CD4-positive, alpha-beta T cell treated with Interferon alpha-2 for 1 hour (primary cell): ENCODE data around the gene ILK.

Experiments used
- DNase-seq, 2 donors: peaks; one replicate each; pipeline ENCODE4 v3.0.0-alpha.2; 2020 to 2022

The ILK gene

DNA sequence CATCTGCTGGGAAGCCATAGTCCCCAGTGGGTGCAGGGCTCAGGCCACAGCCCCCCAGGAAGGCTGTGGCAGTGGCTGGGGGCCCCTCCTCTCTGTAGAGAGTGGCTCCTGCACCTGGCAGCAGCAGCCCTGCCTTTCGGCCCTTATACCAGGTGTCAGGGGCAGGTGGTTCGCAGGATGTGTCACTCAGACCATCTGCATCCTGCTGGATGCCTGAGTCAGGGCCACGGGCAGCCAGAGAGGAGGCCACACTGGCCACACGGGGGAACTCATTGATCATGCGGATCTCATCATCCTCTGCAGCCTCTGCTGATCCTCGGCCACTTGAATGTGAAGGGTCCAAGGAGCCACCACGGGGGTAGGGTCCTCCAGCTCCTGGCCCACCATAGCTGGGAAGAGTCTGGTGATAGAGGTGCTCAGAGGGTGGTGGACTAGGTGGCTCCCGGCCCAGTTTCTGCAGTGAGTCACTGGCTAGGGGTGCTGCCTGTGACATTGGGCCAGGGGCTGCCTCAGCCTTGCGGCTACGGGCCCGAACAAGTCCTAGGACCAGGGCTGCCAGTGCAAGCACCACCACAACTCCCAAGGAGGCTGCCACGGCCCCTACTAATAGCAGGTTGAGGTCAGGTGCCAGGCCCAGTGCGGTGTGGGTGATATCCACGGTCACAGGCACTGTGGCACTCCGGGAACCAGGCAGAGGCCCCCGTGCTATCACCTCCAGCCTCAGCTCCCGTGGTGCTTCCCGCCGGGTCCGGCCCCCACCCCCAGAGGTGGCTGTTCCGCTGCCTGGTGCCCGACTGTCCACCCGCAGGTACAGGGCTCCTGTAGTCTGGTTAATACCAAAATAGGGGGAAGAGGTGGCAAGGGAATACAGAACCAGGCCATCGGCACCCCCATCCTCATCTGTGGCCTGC is 18.9 kb downstream of the ILK start:
- DNase-seq, result no peak

DNA sequence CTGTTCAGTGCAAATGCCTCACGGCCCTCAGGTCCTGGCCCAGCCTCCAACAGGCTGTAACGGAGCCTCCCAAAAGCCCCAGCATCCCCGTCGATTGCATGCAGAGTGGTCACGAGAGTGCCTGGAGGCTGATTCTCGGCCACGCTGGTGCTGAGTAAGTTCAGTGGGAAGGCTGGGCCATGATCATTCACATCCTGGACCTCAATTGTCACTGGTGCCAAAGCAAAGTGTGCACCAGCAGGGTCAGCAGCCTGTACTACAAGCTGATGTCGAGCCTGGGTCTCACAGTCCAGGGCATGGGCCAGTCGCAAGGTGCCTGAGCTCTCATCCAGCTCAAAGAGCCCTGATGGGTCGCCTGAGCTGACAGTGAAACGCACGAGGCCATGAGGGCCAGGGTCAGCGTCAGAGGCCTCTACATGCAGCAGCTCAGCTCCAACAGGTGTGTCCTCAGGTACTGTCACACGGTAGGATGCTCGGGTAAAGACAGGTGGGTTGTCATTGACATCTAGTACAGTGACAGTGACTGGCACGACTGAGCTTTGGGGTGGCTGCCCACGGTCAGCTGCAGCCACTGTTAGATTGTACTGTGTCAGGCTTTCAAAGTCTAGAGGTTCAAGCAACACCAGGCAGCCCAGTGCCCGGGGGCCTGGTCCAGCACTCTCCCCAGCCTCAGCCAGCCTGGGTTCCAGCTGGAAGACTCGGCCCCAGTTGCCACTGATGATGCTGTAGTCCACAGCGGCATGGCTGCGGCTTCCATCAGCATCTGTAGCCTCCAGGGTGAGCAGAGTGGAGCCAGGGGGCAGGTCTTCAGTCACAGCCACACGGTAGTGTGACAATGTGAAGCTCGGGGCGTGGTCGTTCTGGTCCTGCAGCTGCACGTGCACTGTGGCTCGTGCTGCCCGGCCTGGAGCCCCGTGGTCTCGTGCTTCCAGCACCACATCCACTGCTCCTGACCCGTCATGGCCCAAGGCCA is 20.1 kb downstream of the ILK start:
- no peak for DNase-seq

DNA sequence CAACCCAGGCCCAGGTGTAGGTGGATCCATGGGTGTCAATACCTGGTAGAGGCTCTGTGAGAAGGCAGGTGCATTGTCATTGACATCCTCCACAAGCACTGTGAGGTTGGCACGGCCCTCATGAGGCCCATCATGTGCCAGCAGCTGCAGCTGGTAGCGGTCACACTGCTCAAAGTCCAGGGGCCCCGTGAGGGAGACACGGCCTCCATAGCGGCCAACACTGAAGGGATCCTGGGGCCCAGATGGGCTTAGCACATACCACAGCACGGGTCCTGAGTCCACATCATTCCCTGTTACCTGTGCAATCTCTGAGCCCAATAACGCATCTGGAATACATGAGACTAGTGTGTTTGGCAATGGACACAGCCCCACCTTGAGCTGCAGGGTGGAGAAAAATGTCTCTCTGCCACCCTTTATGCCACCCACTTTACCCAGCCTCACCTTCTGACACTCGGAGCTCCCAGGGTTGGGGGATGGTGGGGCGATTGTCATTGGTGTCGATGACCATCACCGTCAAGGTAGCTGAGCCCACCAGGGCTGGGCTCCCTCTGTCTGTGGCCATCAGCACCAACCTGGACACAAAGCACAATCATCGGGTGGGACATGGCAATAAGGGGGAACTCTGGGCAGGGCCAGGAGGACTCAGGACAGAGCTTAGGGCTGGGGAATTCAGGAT is 21.7 kb downstream of the ILK start:
- no peak for DNase-seq

DNA sequence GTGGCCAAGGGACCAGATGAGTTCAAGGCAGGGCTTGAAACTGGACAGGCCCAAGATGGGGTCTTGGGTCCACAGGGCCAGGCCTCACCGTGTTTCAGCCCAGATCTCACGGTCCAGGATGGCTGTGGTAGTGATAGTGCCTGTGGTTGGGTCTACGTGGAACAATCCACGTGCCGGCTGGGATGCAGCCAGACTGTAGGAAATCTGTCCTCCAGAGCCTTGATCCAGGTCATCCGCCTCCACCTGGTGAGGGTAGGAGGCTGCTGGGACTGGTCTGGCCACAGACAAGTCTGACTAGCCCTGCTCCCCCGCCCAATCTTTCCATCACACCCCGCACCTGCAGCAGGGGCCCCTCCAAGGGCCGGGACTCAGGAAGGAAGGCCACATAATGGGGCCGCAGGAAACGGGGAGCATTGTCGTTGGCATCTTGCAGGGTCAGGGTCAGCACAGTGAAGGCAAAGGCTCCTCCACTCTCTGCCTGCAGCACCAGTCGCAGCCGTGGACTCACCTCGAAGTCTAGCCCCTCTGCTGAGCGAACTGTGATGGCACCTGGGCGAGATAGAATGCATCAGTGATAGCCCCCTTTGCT is 22.4 kb downstream of the ILK start:
- DNase-seq, result no peak

DNA sequence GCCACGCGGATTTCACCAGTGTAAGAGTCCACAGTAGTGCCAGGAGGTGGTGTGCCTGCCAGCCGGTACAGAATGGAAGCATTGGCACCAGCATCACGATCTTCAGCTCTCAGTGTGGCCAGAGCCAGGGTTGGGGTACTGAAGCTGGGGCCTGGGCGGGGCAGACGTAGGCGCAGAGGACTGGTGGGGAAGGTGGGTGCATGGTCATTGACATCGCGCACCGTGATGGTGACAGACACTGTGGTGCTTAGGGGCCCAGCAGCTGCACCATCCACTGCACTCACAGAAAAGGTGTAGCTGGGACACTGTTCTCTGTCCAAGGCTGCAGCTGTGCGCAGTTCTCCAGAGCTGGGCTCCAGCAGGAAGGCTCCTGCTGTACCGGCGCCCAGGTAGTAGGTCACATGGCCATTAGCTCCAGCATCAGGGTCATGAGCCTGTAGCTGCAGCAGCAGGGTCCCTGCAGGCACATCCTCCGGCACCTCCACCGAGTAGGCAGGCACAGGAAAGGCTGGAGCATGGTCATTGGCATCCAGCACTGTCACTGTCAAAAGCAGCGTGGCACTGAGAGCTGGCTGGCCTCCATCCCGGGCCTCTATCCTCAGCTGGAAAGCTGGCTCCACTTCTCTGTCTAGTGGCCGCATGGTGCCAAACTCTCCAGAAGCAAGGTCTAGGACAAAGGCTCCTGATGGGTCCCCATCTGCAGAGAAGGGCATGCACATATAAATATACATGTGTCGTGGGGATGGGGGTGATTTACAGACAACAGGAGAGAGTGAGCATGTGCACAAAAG is 23.6 kb downstream of the ILK start:
- DNase-seq, result no peak

DNA sequence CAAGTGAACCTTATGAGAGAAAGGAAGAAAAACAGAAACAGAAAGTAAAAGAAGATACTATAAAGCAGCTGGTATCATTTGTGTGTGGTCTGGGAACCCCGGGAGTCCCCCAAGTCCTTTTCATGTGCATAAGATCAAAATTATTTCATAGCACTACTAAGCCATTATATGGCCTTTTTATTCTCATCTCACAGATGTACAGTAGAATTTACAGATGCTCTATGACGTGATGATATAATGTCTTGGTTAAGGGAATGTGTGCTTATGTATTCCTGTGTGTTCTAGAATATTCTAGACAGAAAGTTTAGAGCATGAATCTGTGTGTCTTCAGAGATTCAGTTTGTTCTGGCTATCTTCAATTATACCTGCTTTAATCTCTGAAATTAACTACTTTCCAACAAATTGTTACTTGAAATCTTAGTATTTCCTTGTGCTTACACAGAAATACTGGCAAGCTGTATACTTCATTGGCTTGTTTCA is 24.2 kb downstream of the ILK start:
- peak in 1 of 2 donors; percentile 64 for DNase-seq

DNA sequence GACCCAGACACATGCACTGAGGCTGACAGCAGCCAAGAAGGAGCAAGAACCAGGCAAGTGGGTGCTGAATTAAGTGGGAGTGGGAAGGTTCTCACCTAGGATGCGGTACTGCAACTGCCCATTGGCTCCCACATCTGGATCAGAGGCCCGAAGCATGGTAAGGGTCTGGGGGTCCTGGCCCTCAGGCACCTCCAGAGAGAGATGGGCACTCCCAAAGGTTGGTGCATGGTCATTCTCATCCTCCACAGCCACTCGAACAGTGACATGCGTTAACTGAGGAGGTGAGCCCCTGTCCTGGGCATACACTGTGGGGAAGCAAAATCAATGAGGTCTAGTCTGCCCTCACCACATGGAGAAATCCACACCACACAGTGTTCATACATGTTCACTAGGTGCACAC is 25.0 kb downstream of the ILK start:
- DNase-seq, result no peak

DNA sequence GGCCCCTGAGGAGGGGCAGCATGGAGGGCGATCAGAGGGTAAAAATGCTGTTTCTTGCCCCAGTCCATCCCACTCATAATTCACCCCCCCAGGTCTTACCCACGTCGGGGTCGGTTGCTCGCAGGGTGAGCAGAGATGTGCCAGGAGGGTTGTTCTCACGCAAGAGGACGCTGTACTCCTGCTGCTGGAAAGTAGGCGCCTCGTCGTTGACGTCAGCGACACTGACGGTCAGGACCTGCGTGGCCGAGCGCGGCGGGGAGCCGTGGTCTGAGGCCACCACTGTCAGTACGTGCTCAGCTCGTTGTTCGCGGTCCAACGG is 26.0 kb downstream of the ILK start:
- no peak for DNase-seq

DNA sequence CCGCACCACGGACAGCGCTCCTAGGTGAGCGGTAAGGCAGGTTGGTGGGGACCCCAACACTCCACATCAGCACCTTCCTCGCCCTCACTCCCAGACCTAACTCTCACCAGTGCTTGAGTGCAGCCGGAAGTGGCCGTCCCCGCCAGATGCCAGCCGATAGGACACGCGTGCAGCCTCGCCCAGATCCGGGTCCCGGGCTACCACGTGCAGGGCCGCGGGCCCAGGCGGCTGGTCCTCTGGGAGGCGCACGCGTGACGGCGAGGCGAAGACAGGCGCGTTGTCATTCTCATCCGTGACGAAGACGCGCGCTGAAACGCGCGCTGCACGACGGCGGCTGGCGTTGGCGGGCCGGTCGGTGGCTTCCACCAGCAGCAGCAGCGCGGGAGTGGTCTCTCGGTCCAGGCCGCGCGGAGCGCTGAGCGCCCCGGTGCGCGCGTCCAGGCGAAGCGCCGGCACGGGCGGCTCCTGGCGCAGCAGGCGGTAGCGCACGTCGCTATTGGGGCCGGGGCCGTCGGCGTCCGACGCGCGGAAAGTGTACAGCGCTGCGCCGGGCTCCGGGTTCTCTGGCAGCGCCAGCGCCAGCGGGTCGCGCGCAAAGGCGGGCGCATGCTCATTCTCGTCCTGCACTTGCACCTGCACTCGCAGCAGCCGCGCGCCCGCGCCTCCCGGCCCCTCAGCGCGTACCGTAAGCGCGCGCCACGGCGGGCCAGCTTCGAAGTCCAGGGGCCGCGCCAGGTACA is 26.5 kb downstream of the ILK start:
- no peak for DNase-seq

DNA sequence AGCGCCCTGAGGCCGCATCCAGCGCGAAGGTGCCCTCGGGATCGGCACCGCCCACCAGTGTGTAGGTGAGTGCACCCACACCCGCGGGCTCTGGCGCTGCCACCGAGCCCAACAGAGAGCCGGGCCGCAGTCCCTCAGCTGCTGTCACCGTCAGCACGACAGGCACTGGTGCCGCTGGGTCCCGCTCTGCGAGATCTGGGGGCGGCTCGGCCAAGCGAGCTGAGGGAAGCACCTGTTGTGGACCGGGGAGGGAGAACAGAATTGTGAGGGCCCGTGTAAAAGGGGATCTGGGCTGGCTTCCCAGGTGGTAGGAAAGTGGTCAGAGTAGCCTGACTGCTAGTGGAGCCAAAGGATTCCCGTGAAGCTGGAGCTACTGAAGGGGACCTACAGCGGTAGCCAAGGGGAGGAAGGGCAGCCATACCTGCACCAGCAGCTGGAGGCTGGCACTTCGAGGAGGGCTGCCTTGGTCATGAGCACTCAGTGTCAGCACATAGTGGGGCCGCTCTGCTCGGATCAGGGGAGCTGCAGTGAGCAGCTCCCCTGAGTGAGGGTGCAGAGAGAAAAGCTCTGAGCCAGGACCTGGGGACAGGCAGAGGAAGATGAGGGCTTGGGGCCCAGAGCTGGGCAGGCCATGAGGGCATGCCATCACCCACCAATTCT is 27.2 kb downstream of the ILK start:
- no peak for DNase-seq

DNA sequence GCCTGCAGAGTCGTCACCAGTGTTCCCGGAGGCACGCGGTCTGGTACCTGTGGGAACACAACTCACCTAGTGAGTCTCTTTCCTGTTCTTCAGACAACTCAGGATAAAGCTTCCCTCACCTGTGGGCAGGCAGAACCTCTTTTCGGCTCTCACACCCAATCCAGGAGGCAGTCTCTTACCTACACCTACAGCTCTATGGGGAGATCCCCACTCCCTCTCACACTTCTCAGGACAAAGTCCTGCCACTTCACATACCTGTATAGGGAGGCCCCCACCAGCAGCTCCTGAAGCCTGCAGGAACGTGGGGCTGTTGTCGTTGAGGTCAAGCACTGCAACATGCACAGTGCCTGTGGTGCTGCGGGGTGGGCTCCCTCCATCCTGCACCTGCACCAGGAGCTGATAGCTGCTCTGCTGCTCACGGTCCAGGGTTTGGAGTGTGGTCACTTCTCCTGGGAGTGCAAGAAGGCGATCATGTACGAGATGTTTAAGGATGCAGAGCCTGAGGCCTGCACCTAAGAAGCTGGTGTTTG is 27.9 kb downstream of the ILK start:
- DNase-seq, result no peak

DNA sequence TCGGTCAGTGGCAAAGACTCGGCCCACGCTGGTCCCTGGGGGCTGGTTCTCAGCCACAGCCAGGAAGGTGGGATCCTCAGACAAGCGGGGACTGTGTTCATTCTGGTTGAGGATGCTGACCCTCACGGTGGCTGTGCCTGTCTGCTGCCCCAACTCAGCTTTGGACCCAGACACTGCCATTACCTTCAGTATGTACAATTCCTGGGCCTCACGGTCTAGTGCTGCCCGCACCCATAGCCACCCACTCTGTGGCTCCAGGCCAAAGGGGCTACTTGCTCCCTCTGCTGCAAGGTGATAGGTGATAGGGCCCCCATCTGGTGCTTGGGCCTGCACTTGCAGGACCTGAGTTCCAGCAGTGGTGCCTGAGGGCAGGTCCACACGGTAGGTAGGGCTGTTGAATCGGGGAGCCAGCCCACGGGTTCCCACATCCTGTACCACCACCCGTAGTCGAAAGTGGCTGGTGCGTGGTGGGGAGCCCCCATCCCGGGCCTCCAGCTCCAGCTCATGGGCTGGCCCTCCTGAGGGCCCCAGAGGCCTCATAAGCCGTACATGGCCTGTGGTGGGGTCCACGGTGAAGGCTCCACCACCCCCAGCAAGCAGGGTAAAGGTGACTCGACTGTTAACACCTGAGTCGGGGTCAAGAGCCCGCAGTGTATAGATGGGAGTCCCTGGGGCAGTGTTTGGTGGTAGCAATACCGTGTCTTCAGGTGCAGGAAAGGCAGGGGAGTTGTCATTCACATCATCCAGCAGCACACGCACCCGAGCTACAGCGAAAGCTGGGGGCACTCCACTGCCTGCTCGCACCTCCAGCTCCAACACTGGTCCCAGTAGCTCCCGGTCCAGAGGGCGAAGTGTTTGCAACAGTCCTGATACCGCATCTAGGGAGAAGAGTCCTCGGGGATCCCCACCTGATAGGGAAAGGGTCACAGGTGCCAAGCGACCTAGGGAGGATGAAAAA is 28.8 kb downstream of the ILK start:
- DNase-seq, result no peak

DNA sequence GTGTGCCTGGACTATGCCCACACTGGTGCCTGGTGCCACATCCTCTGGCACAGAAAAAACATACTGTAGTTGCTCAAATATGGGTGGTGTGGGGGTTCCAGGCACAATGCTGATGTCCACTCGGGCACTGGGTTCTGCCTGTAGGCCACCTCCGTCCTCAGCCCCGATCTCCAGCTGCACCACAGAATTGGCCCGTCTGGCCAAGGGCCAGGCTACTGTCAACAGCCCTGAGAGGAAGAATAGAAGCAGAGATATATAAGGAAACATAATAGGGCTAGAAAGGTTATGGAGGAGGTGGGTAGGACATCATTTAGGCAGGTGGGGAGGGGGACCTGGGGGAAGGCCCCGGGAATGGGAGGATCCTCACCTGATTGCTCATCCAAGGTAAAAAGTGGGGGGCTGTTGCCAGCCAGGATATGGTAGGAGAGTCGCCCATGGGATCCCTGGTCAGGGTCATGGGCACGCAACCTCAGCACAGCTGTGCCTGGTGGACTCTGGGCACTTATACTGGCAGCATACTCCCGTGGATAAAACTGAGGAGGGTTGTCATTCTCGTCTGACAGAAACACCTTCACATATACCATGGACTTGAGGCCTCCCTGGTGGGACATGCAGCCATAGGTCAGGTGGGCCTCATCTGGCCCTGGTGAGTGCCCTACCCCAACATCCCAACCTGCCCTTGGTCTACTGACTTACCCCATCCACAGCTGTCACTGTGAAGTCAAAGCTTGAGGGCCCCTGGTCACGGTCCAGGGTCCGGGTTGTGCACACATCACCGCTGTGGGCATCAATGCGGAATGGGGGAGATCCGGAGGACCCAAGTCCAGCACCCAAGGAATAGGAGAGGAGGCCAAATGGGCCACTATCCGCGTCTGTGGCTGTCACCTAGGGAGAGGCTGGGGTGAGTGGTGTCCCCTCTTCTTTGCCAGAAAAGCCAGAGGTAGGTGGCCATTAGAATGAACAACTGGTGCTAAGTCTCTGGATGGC is 30.1 kb downstream of the ILK start:
- DNase-seq, result no peak

DNA sequence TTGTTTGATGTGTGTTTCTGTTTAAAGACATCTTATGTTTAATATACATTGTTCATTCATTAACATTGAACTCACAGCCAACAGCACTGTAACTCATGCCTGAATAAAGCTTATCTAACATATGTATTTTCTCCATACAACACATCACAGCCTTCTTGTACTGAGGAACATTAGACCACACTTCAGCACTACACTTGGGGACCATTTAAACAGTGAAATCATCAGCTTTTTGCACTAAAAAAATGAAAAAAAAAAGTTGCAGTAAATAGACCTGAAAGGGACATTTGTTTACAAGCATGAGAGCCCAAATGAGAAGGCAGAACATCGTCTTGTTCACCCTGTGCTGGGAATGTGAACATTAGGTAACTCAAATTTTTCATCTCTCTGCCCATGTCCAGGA is 31.0 kb downstream of the ILK start:
- no peak for DNase-seq

DNA sequence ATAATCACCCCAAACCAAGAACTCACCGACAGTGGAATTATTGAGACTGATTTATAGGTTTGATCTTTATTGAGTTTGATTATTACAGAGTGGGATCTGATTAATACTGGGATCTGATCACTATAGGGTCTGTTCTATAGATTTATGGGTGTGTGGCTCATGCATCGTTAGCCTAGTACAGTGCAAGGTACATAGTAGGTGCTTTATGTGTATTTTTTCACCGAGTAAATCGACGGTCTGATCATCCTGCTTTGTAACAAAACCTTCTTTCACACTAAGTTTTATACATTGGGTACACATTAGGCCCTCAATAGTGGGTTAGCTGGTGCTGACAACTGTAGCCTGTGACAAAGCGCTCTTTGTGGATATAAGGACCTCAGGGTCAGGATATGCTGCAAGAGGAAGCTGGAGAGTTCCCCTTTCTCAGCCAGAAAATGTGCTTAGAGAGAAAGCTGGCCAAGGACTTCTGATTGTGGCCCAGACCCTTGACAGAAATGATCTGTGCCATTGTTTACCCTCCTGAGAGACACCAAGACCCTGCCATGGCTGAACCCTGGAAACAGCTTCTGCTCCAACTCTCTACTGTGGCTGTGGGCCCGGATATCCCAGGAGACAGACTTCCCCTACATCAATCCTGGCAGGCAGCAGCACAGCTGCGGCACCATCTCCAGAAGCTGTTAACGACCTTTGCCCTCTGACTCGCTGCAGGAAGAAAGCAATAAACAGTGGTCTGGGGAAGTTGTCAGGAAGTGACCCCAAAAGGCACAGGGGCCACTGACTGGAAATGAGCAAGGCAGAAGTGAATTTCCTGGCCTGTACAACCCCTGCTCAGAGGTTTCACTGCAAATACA is 31.7 kb downstream of the ILK start:
- DNase-seq, result peak in 1 of 2 donors; percentile 37

DNA sequence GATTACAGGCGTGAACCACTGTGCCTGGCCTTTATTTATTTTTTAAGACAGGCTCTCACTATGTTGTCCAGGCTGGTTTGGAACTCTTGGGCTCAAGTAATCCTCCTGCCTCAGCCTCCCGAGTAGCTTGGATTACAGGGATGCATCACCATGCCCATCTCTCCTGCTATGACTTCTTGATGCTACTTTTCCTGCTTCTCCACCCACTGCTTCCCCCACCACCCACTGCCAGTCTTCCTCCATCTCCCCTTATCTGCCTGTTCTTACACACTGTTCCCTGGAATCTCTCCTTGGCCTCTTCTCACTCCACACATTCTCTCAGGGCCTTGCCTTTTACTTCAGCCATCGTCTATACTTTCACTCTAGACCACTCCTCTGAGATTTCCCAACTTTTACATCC is 32.9 kb downstream of the ILK start:
- DNase-seq, result no peak

DNA sequence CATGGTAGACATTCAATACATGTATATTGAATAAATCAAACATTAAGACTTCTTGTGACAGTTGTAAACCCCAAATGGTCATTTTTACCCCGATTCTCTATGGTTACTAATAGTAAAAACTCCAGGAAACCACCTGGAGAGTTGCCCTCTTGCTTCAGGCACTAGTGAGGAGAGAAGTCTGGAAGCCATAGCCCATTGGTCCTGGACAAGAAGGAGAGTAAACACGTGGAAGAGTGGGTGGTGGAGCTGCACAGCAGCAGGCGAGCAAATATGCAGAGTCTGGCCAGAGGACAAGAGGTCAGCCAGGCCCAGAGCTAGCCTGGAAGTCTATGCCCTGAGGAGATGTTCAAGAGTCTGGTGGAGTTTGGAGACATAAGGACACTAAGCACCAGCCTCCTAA is 34.3 kb downstream of the ILK start:
- no peak for DNase-seq
